HepG2 (cell line): ENCODE measurements around the gene NXT2. TPM values are rescaled to one million over a fixed set of nuclear protein-coding genes. Genes with fewer than 3 reads are reported as not detected.
A peak's percentile ranks its signal among the peaks of the same experiment; 100 is the strongest.

Experiments used
- ATAC-seq: fragments of 200-7000 bp; cut with Tn5 transposase; 3 replicates; pipeline ENCODE4 v1.9.1; 2020; ENCODE audit warnings: mild to moderate bottlenecking, moderate library complexity
- BruUV-seq: library from RNA; stranded (reverse); fragments of 400-500 nt; replicated peaks from 2 replicates; lab custom pipeline; 2021; lab: Mats Ljungman, UMichigan
- CTCF ChIA-PET: fragments of 300-600 bp; formaldehyde crosslinking; extraction: SDS; loops from one replicate; lab custom pipeline; 2021; ENCODE audit warnings: low total read pairs, inconsistent platforms, low intra/inter-chr PET ratio; lab: Yijun Ruan, JAX
- POLR2A ChIA-PET: fragments of 350-600 bp; sonication (Branson Sonifier 250); formaldehyde crosslinking; loops from one replicate; lab custom pipeline; 2020; ENCODE audit warnings: antibody characterized with exemption, inconsistent platforms; lab: Yijun Ruan, JAX
- DNase-seq: peaks from one replicate; pipeline ENCODE4 v3.0.0-alpha.2; 2015; ENCODE audit warnings: low spot score
- FAIRE-seq: peaks from 3 replicates; lab custom pipeline; 2011; peaks lifted over from hg19 to GRCh38; lab: Jason Lieb, UNC
- H2AFZ ChIP-seq: one replicate; pipeline ENCODE4 v1.6.1; 2011; ENCODE audit warnings: low read length, inconsistent platforms
- H3K27ac ChIP-seq: fragments of 300-600 bp; 3 replicates; pipeline ENCODE4 v1.8.0; 2011; ENCODE audit warnings: mixed run types, mild to moderate bottlenecking, mixed read lengths, low read length, inconsistent platforms; ENCODE audit not compliant: insufficient read depth; ENCODE audit errors: extremely low read length
- H3K27me3 ChIP-seq, 2 experiments: fragments of 200-600 bp in 1 of 2; 2 replicates in 1 of 2; 3 replicates in 1 of 2; pipeline versions ENCODE4 v1.6.0 to v1.8.0; 2011; ENCODE audit warnings: low read length in 2 of 2, mild to moderate bottlenecking in 2 of 2, moderate library complexity in 2 of 2, inconsistent platforms in 1 of 2; ENCODE audit not compliant: insufficient read depth in 2 of 2, control insufficient read depth in 1 of 2
- H3K36me3 ChIP-seq, 2 experiments: fragments of 200-600 bp in 1 of 2; replicated peaks in 1 of 2; 2 replicates in 1 of 2; 3 replicates in 1 of 2; pipeline versions ENCODE4 v1.5.1 to v1.8.0; 2011; ENCODE audit warnings: low read length in 2 of 2, inconsistent platforms in 1 of 2; ENCODE audit not compliant: insufficient read depth in 2 of 2, control insufficient read depth in 1 of 2
- H3K4me1 ChIP-seq: 2 replicates; pipeline ENCODE4 v1.5.1; 2012; ENCODE audit warnings: low read length, inconsistent platforms; ENCODE audit not compliant: insufficient read depth
- H3K4me2 ChIP-seq: 2 replicates; pipeline ENCODE4 v1.6.0; 2011; ENCODE audit warnings: low read depth, low read length, inconsistent platforms
- H3K4me3 ChIP-seq, 3 experiments: fragments of 200-600 bp in 1 of 3; sonication (generic), shearing (Covaris generic) in 1 of 3; replicated peaks in 1 of 3; 2 replicates each; pipeline ENCODE4 v1.5.1; 2011 to 2016; ENCODE audit warnings: low read length in 3 of 3, inconsistent platforms in 2 of 3, low read depth in 2 of 3, mild to moderate bottlenecking in 2 of 3, control low read depth in 1 of 3, mixed read lengths in 1 of 3; ENCODE audit not compliant: insufficient read depth in 1 of 3
- H3K79me2 ChIP-seq: one replicate; pipeline ENCODE4 v1.6.1; 2011; ENCODE audit warnings: low read length, inconsistent platforms; ENCODE audit not compliant: insufficient read depth
- H3K9ac ChIP-seq: 2 replicates; pipeline ENCODE4 v1.6.0; 2011; ENCODE audit warnings: mild to moderate bottlenecking, low read depth, low read length, inconsistent platforms; ENCODE audit not compliant: insufficient read depth
- H3K9me3 ChIP-seq: 2 replicates; pipeline ENCODE4 v1.5.1; 2012; ENCODE audit warnings: mild to moderate bottlenecking, low read length
- H4K20me1 ChIP-seq: 2 replicates; pipeline ENCODE4 v1.6.0; 2011; ENCODE audit warnings: inconsistent platforms, mild to moderate bottlenecking, low read length, moderate library complexity; ENCODE audit not compliant: insufficient read depth
- ATAD3A ChIP-seq: sonication (generic); formaldehyde crosslinking; IDR thresholded peaks from 2 replicates; pipeline ENCODE4 v1.4.0; 2020; ENCODE audit warnings: missing genetic modification reagents
- BRD4 ChIP-seq: sonication (generic); formaldehyde crosslinking; IDR thresholded peaks from 2 replicates; pipeline ENCODE4 v1.4.0; 2020; ENCODE audit warnings: missing genetic modification reagents
- CBX5 ChIP-seq: sonication (generic); formaldehyde crosslinking; IDR thresholded peaks from 2 replicates; pipeline ENCODE4 v1.4.0; 2020; ENCODE audit warnings: missing genetic modification reagents, borderline replicate concordance
- FOXK2 ChIP-seq: fragments of 450-650 bp; IDR thresholded peaks from 2 replicates; pipeline ENCODE4 v1.6.1; 2016
- HMG20B ChIP-seq: conservative IDR thresholded peaks from 2 replicates; pipeline ENCODE4 v1.6.1; 2016; ENCODE audit warnings: missing genetic modification reagents, missing compliant biosample characterization
- KDM3A ChIP-seq: IDR thresholded peaks from 2 replicates; pipeline ENCODE4 v1.6.1; 2018; ENCODE audit warnings: low read depth, missing compliant biosample characterization
- PTBP1 ChIP-seq: fragments of 200-400 bp; formaldehyde crosslinking; IDR thresholded peaks from 2 replicates; pipeline ENCODE4 v1.6.1; 2018; ENCODE audit warnings: low read length, low read depth; ENCODE audit not compliant: poor library complexity, severe bottlenecking
- TCF7L2 ChIP-seq: IDR thresholded peaks from 2 replicates; pipeline ENCODE4 v1.6.1; 2011; ENCODE audit warnings: mild to moderate bottlenecking, low read depth, low read length, moderate library complexity
- ZFP37 ChIP-seq: sonication (generic); formaldehyde crosslinking; IDR thresholded peaks from 2 replicates; pipeline ENCODE4 v1.4.0; 2020; ENCODE audit warnings: missing genetic modification reagents, borderline replicate concordance
- WGBS: methylation state at CpG from one replicate; pipeline ENCODE4 v1.1.6; 2017; ENCODE audit warnings: low lambda C conversion rate; 5-methylcytosine and 5-hydroxymethylcytosine counted together
- in situ Hi-C: cut with HindIII; loops from 2 replicates; pipeline ENCODE4 v1.10.0; 2017; ENCODE audit warnings: low pct_unique_long_range_greater_than_20kb; ENCODE audit not compliant: extremely low pct_ligation_motif_present
- intact Hi-C: fragments of 100-400 bp; cut with micrococcal nuclease; formaldehyde crosslinking; loops from one replicate; pipeline ENCODE4 v1.10.0; 2022; ENCODE audit not compliant: unreplicated experiment
- polyA plus RNA-seq, 8 experiments: library from polyadenylated mRNA; depleted of rRNA in 3 of 8; stranded (reverse) in 7 of 8; unstranded in 1 of 8; fragments of >200 nt; fragmentation: Illumina TruSeq in 4 of 8; extraction: Trizol in 4 of 8; gene quantifications; 2 replicates each; pipeline versions ENCODE4 v1.2.1 to v1.2.3, GENCODE V29; 2011 to 2016; ENCODE audit warnings: low read depth in 4 of 8, missing spikeins in 1 of 8, mixed read lengths in 1 of 8; ENCODE audit not compliant: insufficient read depth in 1 of 8
- total RNA-seq, 5 experiments: library from RNA; depleted of rRNA; stranded (reverse); fragments of >200 nt; fragmentation: Illumina TruSeq; extraction: Trizol; gene quantifications; 2 replicates each; pipeline ENCODE4 v1.2.3, GENCODE V29; 2016; ENCODE audit warnings: low read depth in 1 of 5
- TF ChIP-seq, protein P1 (sequence below): sonication (generic); formaldehyde crosslinking; IDR thresholded peaks from 2 replicates; pipeline ENCODE4 v1.4.0; 2020; ENCODE audit warnings: missing genetic modification reagents
- TF ChIP-seq, protein P2 (sequence below): fragments of 450-650 bp; IDR thresholded peaks from 2 replicates; pipeline ENCODE4 v1.6.1; 2016
- TF ChIP-seq, protein P3 (sequence below): sonication (generic); formaldehyde crosslinking; IDR thresholded peaks from 2 replicates; pipeline ENCODE4 v1.8.0; 2023; ENCODE audit warnings: mild to moderate bottlenecking, missing genetic modification reagents
- TF ChIP-seq, protein P4 (sequence below): sonication (generic); formaldehyde crosslinking; IDR thresholded peaks from 2 replicates; pipeline ENCODE4 v1.9.0; 2022; ENCODE audit warnings: missing genetic modification reagents, mild to moderate bottlenecking, borderline replicate concordance
- TF ChIP-seq, protein P5 (sequence below): sonication (generic); formaldehyde crosslinking; IDR thresholded peaks from 2 replicates; pipeline ENCODE4 v1.4.0; 2020; ENCODE audit warnings: missing genetic modification reagents
- TF ChIP-seq, protein P6 (sequence below): sonication (generic); formaldehyde crosslinking; IDR thresholded peaks from 2 replicates; pipeline ENCODE4 v1.5.0; 2020; ENCODE audit warnings: mild to moderate bottlenecking, missing genetic modification reagents, borderline replicate concordance

Gene NXT2
- total and polyA plus RNA-seq, 2 of the 13 experiments (the other 11 are each of a cell fraction or from before 2014, with no cell fraction given) = 9.5 to 14.9 TPM

DNA sequence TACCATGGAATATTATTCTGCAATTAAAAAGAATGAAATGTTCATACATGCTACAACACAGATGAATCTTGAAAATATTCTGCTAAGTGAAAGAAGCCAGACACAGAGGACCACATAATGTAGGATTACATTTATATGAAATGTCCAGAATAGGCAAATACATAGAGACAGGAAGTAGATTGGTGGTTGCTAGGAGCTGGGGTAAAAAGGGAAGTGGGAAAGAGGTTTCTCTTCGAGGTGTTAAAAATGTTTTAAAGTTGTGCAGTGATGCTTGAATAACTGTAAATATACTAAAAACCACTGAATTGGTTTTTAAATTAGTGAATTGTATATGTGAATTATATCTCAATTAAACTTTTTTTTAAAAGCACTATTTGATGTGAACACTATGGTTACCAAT is 3.6 kb upstream of the NXT2 start:
- Histone ChIP-seq H4K20me1 (no peaks in the 10 kb centered on the region), H3K4me3 (no peak overlapping the region), H3K27me3 (no peaks in the 10 kb centered on the region), H3K9ac (no peak overlapping the region), H3K79me2 (no peaks in the 10 kb centered on the region), H3K9me3 (no peaks in the 10 kb centered on the region), H3K27ac (no peak overlapping the region), H3K36me3 (no peaks in the 10 kb centered on the region), H3K4me1 (peaks cover 6% of the 10 kb centered on the region; the same call in 1 of the 2 replicates), H2AFZ (no peak overlapping the region), H3K4me2 (no peak overlapping the region)
- in situ Hi-C loops (no loop called here), intact Hi-C loops (no loop called here)
- no TSS peak for BruUV-seq
- no peak for DNase-seq
- no peak for ATAC-seq
- ChIA-PET POLR2A (no interaction called here), CTCF (no interaction called here)
- whole genome bisulfite sequencing = 0% methylated on average over 1 of the region's 1 CpG
- peak; percentile 56 for FAIRE-seq
- no peak for TF ChIP-seq ZFP37 (CRISPR knock-in tag)
- TF ChIP-seq, protein P1, sequence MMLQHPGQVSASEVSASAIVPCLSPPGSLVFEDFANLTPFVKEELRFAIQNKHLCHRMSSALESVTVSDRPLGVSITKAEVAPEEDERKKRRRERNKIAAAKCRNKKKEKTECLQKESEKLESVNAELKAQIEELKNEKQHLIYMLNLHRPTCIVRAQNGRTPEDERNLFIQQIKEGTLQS (CRISPR knock-in tag) = no peak
- TF ChIP-seq CBX5 (CRISPR knock-in tag) = no peak
- TF ChIP-seq KDM3A (CRISPR knock-in tag) = no peak
- TF ChIP-seq, protein P2, sequence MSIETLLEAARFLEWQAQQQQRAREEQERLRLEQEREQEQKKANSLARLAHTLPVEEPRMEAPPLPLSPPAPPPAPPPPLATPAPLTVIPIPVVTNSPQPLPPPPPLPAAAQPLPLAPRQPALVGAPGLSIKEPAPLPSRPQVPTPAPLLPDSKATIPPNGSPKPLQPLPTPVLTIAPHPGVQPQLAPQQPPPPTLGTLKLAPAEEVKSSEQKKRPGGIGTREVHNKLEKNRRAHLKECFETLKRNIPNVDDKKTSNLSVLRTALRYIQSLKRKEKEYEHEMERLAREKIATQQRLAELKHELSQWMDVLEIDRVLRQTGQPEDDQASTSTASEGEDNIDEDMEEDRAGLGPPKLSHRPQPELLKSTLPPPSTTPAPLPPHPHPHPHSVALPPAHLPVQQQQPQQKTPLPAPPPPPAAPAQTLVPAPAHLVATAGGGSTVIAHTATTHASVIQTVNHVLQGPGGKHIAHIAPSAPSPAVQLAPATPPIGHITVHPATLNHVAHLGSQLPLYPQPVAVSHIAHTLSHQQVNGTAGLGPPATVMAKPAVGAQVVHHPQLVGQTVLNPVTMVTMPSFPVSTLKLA = no peak
- TF ChIP-seq HMG20B (CRISPR knock-in tag) = no peak
- TF ChIP-seq ATAD3A (CRISPR knock-in tag) = no peak
- TF ChIP-seq TCF7L2 = no peak
- TF ChIP-seq, protein P3, sequence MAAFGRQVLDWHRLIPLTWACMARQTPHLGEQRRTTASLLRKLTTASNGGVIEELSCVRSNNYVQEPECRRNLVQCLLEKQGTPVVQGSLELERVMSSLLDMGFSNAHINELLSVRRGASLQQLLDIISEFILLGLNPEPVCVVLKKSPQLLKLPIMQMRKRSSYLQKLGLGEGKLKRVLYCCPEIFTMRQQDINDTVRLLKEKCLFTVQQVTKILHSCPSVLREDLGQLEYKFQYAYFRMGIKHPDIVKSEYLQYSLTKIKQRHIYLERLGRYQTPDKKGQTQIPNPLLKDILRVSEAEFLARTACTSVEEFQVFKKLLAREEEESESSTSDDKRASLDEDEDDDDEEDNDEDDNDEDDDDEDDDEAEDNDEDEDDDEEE (CRISPR knock-in tag) = no peak
- TF ChIP-seq BRD4 (CRISPR knock-in tag) = no peak
- TF ChIP-seq, protein P4, sequence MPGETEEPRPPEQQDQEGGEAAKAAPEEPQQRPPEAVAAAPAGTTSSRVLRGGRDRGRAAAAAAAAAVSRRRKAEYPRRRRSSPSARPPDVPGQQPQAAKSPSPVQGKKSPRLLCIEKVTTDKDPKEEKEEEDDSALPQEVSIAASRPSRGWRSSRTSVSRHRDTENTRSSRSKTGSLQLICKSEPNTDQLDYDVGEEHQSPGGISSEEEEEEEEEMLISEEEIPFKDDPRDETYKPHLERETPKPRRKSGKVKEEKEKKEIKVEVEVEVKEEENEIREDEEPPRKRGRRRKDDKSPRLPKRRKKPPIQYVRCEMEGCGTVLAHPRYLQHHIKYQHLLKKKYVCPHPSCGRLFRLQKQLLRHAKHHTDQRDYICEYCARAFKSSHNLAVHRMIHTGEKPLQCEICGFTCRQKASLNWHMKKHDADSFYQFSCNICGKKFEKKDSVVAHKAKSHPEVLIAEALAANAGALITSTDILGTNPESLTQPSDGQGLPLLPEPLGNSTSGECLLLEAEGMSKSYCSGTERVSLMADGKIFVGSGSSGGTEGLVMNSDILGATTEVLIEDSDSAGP = no peak
- TF ChIP-seq PTBP1 = no peak
- TF ChIP-seq FOXK2 = no peak
- TF ChIP-seq, protein P5, sequence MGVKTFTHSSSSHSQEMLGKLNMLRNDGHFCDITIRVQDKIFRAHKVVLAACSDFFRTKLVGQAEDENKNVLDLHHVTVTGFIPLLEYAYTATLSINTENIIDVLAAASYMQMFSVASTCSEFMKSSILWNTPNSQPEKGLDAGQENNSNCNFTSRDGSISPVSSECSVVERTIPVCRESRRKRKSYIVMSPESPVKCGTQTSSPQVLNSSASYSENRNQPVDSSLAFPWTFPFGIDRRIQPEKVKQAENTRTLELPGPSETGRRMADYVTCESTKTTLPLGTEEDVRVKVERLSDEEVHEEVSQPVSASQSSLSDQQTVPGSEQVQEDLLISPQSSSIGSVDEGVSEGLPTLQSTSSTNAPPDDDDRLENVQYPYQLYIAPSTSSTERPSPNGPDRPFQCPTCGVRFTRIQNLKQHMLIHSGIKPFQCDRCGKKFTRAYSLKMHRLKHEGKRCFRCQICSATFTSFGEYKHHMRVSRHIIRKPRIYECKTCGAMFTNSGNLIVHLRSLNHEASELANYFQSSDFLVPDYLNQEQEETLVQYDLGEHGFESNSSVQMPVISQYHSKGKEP (CRISPR knock-in tag) = no peak
- TF ChIP-seq, protein P6, sequence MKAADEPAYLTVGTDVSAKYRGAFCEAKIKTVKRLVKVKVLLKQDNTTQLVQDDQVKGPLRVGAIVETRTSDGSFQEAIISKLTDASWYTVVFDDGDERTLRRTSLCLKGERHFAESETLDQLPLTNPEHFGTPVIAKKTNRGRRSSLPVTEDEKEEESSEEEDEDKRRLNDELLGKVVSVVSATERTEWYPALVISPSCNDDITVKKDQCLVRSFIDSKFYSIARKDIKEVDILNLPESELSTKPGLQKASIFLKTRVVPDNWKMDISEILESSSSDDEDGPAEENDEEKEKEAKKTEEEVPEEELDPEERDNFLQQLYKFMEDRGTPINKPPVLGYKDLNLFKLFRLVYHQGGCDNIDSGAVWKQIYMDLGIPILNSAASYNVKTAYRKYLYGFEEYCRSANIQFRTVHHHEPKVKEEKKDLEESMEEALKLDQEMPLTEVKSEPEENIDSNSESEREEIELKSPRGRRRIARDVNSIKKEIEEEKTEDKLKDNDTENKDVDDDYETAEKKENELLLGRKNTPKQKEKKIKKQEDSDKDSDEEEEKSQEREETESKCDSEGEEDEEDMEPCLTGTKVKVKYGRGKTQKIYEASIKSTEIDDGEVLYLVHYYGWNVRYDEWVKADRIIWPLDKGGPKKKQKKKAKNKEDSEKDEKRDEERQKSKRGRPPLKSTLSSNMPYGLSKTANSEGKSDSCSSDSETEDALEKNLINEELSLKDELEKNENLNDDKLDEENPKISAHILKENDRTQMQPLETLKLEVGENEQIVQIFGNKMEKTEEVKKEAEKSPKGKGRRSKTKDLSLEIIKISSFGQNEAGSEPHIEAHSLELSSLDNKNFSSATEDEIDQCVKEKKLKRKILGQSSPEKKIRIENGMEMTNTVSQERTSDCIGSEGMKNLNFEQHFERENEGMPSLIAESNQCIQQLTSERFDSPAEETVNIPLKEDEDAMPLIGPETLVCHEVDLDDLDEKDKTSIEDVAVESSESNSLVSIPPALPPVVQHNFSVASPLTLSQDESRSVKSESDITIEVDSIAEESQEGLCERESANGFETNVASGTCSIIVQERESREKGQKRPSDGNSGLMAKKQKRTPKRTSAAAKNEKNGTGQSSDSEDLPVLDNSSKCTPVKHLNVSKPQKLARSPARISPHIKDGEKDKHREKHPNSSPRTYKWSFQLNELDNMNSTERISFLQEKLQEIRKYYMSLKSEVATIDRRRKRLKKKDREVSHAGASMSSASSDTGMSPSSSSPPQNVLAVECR (CRISPR knock-in tag) = no peak
